Muscle layer of colon (tissue), 2 donors: Measurements from ENCODE around the gene GALNT12.

ENCODE experiments used
- H3K27ac ChIP-seq: one replicate; pipeline ENCODE4 v1.7.0; 2013; ENCODE audit warnings: low read depth, mild to moderate bottlenecking, low read length, moderate library complexity
- H3K27me3 ChIP-seq, 2 donors: one replicate each; pipeline ENCODE4 v1.7.0; 2013; ENCODE audit warnings: low read length in 2 of 2, mild to moderate bottlenecking in 2 of 2; ENCODE audit not compliant: insufficient read depth in 2 of 2, control insufficient read depth in 1 of 2
- H3K36me3 ChIP-seq: one replicate; pipeline ENCODE4 v1.7.0; 2013; ENCODE audit warnings: mild to moderate bottlenecking, low read length; ENCODE audit not compliant: insufficient read depth
- H3K4me1 ChIP-seq: one replicate; pipeline ENCODE4 v1.7.0; 2013; ENCODE audit warnings: mild to moderate bottlenecking, low read length; ENCODE audit not compliant: insufficient read depth
- H3K4me3 ChIP-seq, 2 donors: one replicate each; pipeline ENCODE4 v1.7.0; 2013; ENCODE audit warnings: low read length in 2 of 2, low read depth in 1 of 2, mild to moderate bottlenecking in 1 of 2, moderate library complexity in 1 of 2
- H3K9ac ChIP-seq: one replicate; pipeline ENCODE4 v1.7.0; 2013; ENCODE audit warnings: low read length
- H3K9me3 ChIP-seq: one replicate; pipeline ENCODE4 v1.7.0; 2013; ENCODE audit warnings: mild to moderate bottlenecking, low read length
- donor health status: abdominal sarcoma.
- donor health status: Adenocarcinoma of cecum.

The GALNT12 gene, protein sequence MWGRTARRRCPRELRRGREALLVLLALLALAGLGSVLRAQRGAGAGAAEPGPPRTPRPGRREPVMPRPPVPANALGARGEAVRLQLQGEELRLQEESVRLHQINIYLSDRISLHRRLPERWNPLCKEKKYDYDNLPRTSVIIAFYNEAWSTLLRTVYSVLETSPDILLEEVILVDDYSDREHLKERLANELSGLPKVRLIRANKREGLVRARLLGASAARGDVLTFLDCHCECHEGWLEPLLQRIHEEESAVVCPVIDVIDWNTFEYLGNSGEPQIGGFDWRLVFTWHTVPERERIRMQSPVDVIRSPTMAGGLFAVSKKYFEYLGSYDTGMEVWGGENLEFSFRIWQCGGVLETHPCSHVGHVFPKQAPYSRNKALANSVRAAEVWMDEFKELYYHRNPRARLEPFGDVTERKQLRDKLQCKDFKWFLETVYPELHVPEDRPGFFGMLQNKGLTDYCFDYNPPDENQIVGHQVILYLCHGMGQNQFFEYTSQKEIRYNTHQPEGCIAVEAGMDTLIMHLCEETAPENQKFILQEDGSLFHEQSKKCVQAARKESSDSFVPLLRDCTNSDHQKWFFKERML

DNA sequence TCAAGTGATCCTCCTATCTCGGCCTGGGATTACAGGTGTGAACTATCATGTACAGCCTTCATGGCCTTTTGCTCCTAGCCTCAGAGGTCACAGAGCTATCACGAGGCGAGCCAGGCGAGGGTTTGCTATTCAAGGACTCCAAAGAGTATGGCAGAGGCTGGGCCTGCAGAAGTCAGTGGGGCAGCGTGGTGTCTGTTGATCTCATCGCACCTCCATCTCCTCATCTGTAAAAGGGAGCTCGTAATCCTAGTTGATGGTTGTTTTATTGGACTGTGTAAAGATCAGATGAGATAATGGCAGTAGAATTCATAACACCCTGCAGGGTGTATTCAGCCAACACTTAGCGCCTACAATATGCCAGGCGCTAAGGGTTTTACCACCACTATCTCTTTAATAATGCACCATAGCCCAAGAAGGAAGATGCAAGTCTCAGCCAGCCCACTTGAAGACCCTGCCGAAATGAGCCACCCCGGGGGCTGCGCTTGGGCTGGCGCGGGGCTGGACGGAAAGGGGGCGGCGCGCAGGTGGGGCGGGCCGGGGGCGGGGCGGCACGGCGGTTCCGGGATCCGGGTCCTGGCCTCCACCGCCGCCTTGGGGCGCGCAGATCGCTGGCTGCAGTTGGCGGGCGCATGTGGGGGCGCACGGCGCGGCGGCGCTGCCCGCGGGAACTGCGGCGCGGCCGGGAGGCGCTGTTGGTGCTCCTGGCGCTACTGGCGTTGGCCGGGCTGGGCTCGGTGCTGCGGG lies at the start of gene GALNT12:
Gene GALNT12, plus strand, starts transcription at position 601 of the 744 bp plus-strand sequence. Its CDS starts 29 bp downstream, at position 630.
- Histone ChIP-seq H3K36me3 (no peaks in the 10 kb centered on the region), H3K27ac (peak within 1 kb of the TSS; percentile 86), H3K9me3 (no peaks in the 10 kb centered on the region), H3K4me1 (peaks cover 43% of the 10 kb centered on the region), H3K4me3 (peak within 1 kb of the TSS; percentile 60), H3K27me3 (no peaks in the 10 kb centered on the region), H3K9ac (peak within 1 kb of the TSS; percentile 49)

DNA sequence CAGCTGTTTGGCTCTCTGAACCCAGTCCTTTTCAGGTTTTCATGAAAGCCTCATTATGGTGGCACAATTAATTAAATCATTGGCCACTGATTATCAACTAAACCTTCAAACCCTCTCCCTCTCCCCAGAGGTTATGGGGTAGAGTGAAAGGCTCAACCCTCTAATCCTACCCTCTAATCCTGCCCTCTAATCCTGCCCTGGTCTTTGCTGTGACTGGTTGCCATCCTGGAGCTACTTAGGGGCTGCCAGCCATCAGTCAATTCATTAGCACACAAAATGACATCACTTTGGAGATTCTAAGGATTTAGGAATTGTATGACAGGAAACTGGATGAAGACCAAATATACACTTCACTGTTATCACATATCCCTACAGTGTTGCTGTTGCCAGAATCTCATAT lies 47.2 kb upstream of the GALNT12 start:
- Histone ChIP-seq H3K4me1 (no peaks in the 10 kb centered on the region), H3K9me3 (peaks cover 8% of the 10 kb centered on the region), H3K4me3 (no peak overlapping the region), H3K27me3 (no peaks in the 10 kb centered on the region), H3K27ac (no peak overlapping the region), H3K36me3 (peaks cover 32% of the 10 kb centered on the region), H3K9ac (no peak overlapping the region)

DNA sequence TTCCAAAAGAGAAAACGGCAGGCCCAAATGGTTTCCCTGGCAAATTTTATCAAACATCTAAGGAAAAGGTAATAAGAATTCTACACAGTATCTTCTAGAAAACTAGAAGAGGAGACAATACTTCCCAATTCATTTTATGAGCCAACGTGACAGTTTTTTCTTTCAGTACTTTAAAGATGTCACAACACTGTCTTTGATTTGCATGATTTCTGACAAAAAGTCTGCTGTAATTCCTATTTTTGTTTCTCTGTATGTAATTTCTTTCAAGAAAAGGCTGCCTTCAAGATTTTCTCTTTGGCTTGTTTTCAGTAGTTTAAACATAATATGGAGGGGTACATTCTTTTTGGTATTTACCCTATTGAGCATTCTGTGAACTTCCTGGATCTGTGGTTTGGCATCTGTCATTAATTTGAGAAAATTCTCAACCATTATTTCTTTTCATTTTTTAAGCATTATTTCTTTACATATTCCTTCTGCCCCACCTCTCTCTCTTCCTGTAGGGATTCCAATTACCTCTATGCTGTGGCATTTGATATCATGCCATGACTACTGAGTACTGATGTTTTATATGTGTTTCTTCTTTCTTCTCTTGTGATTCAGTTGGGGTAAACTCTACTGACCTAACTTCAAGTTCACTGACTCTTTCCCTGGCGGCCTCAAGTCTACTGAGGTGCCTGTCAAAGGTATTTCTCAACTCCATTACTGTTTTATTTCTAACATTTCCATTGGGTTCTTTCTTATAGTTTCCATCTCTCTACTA lies 43.3 kb upstream of the GALNT12 start:
- Histone ChIP-seq H3K36me3 (peaks cover 38% of the 10 kb centered on the region), H3K4me1 (no peaks in the 10 kb centered on the region), H3K27me3 (no peaks in the 10 kb centered on the region), H3K4me3 (no peak overlapping the region), H3K9ac (no peak overlapping the region), H3K27ac (no peak overlapping the region), H3K9me3 (peaks cover 4% of the 10 kb centered on the region)

DNA sequence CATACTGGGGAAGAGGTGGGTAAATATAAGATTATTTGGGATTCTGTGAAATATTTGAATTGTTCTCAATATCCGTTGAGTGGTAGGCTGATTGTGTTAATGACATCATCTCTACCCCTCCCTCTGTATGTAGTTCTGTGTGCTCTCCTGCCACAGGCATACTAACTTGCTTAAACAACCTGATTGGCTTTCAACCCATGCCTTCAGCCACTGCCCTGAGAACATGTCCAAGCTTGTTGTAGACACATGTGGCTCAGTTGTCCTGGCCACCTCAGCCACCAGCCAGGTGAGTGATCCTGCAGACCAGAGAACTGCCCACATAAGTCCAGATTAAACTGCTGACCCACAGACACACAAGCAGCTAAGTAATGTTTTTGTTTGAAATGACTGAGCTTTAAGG lies 42.2 kb upstream of the GALNT12 start:
- no peak overlapping the region for H3K27ac ChIP-seq
- H3K36me3 ChIP-seq: peaks cover 43% of the 10 kb centered on the region
- no peak overlapping the region for H3K9ac ChIP-seq
- H3K4me1 ChIP-seq: no peaks in the 10 kb centered on the region
- no peak overlapping the region for H3K4me3 ChIP-seq
- peaks cover 4% of the 10 kb centered on the region for H3K9me3 ChIP-seq
- no peaks in the 10 kb centered on the region for H3K27me3 ChIP-seq

DNA sequence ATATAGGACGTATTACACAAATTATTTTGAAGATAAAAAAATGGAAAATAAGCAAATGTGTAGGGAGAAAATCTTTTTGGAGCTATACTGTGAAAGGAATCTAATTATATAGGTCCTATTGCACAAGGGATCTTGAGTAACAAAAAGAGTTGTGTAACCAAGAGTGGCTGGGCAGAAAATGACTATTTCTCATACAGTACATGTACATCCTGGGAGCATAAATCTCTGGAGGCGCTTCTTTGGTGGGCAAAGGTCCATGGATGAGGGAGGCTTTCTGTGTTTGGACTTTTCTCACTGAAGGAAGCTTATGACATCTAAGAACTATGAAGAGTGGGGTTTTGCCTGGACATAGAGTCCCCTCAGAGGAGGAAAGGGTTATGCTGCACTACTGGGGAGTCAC lies 40.9 kb upstream of the GALNT12 start:
- Histone ChIP-seq H3K27me3 (no peaks in the 10 kb centered on the region), H3K36me3 (peaks cover 56% of the 10 kb centered on the region), H3K9me3 (peaks cover 4% of the 10 kb centered on the region)

DNA sequence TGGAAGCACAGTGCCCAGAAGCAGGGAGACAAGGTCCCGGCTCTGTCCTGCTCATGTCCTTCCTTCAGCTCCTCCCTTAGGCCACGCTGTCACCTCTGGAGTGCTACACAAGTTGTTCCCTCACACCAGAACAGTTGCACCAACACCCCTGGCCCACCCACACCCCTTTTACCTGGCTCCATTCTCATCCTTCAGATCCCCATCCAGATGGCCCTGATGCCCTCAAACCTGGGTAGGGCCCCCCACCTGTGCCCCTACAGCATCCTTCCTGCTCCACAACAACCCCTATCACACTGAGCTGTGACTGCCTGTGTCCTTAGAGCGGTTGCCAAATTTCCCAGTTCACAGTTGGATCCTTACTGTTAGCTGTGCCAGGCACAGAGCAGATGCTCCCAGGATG lies 40.3 kb upstream of the GALNT12 start:
- Histone ChIP-seq H3K36me3 (peaks cover 62% of the 10 kb centered on the region), H3K9ac (no peak overlapping the region), H3K27ac (no peak overlapping the region), H3K4me1 (no peaks in the 10 kb centered on the region), H3K9me3 (peaks cover 4% of the 10 kb centered on the region), H3K27me3 (no peaks in the 10 kb centered on the region), H3K4me3 (no peak overlapping the region)

More for the DNA sequence above, 40.9 kb upstream of the GALNT12 start:
- Histone ChIP-seq H3K4me1 (no peaks in the 10 kb centered on the region), H3K27ac (no peak overlapping the region), H3K9ac (no peak overlapping the region), H3K4me3 (no peak overlapping the region)

DNA sequence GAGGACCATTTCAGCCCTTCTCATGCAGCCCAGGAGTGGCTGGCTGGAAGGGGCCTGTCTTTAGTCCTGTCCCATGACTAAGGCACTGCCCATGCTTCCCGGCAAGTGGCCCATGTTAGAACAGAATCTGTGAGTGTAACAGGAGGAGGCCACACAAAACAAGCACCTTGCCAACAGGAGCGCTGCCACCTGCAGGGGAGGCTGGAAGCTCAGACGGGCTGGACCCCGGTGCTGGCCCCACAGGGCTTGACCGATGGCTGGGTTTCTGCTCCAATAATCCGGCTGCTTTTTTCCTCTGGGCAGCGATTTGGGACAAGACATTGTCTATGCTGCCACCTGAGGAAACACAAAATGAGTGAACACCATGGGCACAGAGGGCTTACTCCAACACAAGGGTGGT lies 39.6 kb upstream of the GALNT12 start:
- H3K9me3 ChIP-seq: peaks cover 4% of the 10 kb centered on the region
- H3K4me3 ChIP-seq: no peak overlapping the region
- H3K36me3 ChIP-seq: peaks cover 69% of the 10 kb centered on the region
- no peak overlapping the region for H3K27ac ChIP-seq
- no peaks in the 10 kb centered on the region for H3K4me1 ChIP-seq
- no peaks in the 10 kb centered on the region for H3K27me3 ChIP-seq
- H3K9ac ChIP-seq: no peak overlapping the region

DNA sequence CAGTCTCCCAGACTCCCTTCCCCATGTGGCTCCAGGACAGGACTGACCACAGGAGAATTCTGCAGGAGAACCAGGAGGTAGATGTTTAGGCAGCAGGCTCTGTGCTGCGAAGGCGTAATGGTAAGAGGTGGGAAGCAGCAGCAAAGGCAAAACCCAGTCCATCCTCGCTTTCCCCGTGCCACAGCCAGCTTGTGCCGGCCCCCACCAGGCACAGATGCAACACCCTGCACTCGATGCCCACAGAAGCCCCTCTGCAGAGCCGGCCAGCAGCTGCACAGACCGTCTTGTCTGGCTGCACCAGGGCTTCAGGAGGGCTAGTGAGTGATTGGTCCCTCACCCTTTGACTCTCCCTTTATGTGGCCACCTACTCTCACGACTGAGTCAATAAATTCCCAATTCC lies 39.1 kb upstream of the GALNT12 start:
- no peak overlapping the region for H3K9ac ChIP-seq
- H3K4me1 ChIP-seq: no peaks in the 10 kb centered on the region
- H3K27me3 ChIP-seq: no peaks in the 10 kb centered on the region
- peaks cover 73% of the 10 kb centered on the region for H3K36me3 ChIP-seq
- H3K4me3 ChIP-seq: no peak overlapping the region
- H3K9me3 ChIP-seq: peaks cover 4% of the 10 kb centered on the region
- H3K27ac ChIP-seq: no peak overlapping the region

DNA sequence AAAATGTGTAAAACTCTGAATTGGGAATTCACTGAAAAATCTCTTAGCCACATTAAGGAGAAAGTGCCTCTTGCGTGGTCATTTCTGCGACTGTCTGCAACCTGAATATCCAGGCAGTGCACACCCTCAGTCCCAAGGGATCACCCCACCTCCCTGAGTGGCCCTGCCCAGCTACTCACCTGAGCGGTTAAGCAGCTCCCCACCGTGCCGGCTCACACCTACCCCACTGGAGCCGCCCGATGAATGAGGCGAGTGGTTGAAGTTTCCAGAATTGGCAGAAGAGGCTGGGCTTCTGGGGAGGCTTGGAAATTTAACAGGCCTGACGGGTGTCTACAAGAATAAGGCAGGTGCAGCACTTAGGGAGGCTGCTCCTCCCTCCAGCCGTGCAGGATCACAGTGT lies 36.8 kb upstream of the GALNT12 start:
- Histone ChIP-seq H3K4me1 (no peaks in the 10 kb centered on the region), H3K36me3 (peaks cover 72% of the 10 kb centered on the region), H3K27ac (no peak overlapping the region), H3K27me3 (no peaks in the 10 kb centered on the region), H3K9ac (no peak overlapping the region), H3K4me3 (no peak overlapping the region), H3K9me3 (no peaks in the 10 kb centered on the region)

DNA sequence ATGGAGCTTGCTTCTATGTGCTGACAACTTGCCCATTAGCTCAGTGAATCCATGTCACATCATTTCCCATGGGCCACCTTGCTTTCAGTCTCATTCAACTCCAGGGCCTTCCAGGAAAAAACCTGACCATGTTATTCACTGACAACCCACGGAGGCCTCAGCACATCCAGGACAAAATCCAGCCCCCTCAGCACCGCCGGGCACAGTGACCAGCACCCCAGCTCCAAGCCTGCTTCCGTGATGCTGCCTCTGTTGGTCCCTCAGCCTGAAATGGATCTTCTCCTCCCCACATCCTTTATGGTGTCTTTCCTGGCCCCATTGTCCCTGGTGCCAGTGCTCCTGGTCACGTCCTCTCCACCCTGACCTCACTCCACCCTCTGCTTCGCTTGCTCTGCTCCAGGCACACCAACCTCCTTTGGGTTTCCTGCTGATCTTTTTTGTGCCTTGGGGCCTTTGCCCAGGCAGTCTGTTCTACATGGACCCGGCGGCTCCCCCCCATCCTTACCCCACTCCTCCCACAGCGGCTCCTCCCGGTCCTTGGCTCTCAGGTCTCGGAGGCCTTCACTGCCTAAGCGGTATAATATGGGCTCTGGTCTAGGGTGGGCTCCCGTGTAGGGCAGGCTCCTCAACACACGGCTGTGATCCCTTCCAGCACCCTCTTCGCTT lies 36.1 kb upstream of the GALNT12 start:
- Histone ChIP-seq H3K36me3 (peaks cover 72% of the 10 kb centered on the region), H3K27ac (no peak overlapping the region), H3K4me1 (no peaks in the 10 kb centered on the region), H3K9me3 (no peaks in the 10 kb centered on the region), H3K27me3 (no peaks in the 10 kb centered on the region), H3K9ac (no peak overlapping the region), H3K4me3 (no peak overlapping the region)
